H7 (cell line): ENCODE data around the gene IFNA14. TPM values are rescaled to one million over a fixed set of nuclear protein-coding genes. Genes with fewer than 3 reads are reported as not detected.

Source experiments
- DNase-seq: peaks from one replicate; pipeline ENCODE4 v3.0.0; 2012
- H3K27me3 ChIP-seq: 2 replicates; pipeline ENCODE4 v1.6.0; 2011; ENCODE audit warnings: mild to moderate bottlenecking, low read length; ENCODE audit not compliant: control insufficient read depth, insufficient read depth
- H3K36me3 ChIP-seq: replicated peaks from 2 replicates; pipeline ENCODE4 v1.5.1; 2011; ENCODE audit warnings: low read length; ENCODE audit not compliant: control insufficient read depth, insufficient read depth
- H3K4me3 ChIP-seq: 2 replicates; pipeline ENCODE4 v1.5.1; 2011; ENCODE audit warnings: low read depth, mild to moderate bottlenecking, control low read depth, low read length, moderate library complexity; ENCODE audit not compliant: insufficient read depth
- total RNA-seq: library from RNA; depleted of rRNA; stranded (reverse); fragments of >200 nt; shearing (Covaris generic); gene quantifications from 2 replicates; pipeline ENCODE4 v1.2.3, GENCODE V29; 2014; rRNA removed

Gene IFNA14
- total RNA-seq, result not detected in 2 replicates

DNA sequence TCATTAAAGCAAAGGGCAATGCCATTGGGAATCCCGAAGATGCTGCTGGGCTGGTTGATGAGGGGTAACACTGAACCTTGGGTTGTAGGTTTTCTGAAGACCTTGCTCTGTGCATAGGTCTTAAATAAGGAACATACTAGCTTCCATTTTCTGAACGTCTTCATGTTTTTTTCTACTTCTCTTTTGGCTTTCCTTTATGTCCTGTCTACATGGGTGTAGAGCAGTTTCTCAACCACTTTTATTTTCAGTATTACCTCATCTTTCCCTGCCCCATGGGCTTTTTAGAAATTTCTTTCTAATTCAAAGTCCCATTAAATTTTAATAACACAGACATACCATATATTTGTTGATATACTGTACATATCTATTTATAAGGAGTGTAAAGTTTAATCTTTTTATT, at the start of gene IFNA14:
Gene IFNA14, minus strand, starts transcription at position 95 of the 400 bp plus-strand sequence. Its CDS starts 70 bp downstream, at position 25.
- DNase-seq, result no peak
- no peaks in the 10 kb centered on the region for H3K27me3 ChIP-seq
- H3K36me3 ChIP-seq, result no peaks in the 10 kb centered on the region
- no peak within 1 kb of the TSS for H3K4me3 ChIP-seq

DNA sequence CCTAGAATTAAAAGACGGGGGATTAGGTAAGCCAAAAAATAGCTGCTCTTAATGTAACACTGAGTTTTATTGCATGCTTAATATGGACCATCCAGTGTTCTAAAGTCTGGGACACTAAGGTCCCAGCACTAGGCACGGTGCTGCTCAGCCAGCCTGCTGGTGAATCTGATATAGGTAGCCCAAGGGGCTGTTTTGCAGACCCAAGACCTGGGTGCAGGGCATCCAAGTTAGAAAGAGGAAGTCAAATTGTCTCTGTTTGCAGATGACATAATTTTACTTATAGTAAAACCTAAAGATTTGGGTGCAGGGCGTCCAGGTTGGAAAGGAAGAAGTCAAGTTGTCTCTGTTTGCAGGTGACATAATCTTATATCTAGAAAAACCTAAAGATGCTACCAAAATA, 47.5 kb upstream of the IFNA14 start:
- no peak overlapping the region for H3K4me3 ChIP-seq
- H3K36me3 ChIP-seq, result no peaks in the 10 kb centered on the region
- no peaks in the 10 kb centered on the region; the same call in 1 of the 2 replicates for H3K27me3 ChIP-seq
- DNase-seq, result no peak

DNA sequence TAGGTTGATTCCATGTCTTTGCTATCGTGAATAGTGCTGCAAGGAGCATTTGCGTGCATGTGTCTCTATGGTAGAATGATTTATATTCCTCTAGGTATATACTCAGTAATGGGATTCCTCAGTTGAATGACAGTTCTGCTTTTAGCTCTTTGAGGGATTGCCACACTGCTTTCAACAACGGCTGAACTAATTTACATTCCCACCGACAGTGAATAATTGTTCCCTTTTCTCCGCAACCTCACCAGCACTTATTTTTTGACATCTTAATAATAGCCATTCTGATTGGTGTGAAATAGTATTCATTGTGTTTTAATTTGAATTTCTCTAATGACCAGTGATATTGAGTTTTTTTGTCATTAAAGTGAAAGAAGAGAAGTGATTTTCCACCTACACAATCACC, 46.9 kb upstream of the IFNA14 start:
- DNase-seq, result no peak
- Histone ChIP-seq H3K36me3 (no peaks in the 10 kb centered on the region), H3K4me3 (no peak overlapping the region), H3K27me3 (no peaks in the 10 kb centered on the region; the same call in 1 of the 2 replicates)

DNA sequence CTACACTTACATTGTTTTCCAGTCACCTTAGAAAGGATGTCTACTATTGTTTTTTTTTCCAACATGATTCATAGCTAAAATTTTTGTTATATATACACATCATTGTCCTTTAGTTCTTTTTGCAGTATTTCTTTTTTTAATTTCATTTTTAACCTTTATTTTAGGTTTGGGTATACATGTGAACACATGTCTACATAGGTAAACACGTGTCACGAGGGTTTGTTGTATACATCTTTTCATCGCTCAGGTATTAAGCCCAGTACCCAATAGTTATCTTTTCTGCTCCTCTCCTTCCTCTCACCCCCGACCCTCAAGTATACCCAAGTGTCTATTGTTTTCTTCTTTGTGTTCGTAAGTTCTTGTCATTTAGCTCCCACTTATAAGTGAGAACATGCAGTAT, 46.3 kb upstream of the IFNA14 start:
- Histone ChIP-seq H3K4me3 (no peak overlapping the region), H3K36me3 (no peaks in the 10 kb centered on the region), H3K27me3 (no peaks in the 10 kb centered on the region; the same call in 1 of the 2 replicates)
- DNase-seq, result no peak

DNA sequence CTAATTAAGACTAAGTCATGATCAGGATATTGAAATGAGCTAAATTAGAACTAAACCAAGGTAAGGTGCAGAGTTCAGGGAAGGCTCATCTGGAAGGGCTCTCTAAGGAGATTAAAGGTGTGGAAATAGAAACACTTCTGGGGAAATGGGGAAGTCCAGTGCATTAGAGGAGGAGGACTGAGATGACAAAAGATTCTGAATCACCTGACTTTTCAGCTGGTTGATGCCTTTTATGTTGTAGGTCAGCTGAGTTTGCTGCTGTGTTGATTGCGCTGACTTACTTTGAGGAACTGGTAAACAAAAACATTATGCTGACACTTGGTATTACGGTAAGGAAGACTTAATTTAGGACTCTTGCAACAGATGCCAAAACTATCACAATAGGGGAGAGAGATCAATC, 41.5 kb upstream of the IFNA14 start:
- DNase-seq, result no peak
- H3K27me3 ChIP-seq, result no peaks in the 10 kb centered on the region; the same call in 1 of the 2 replicates
- no peak overlapping the region for H3K4me3 ChIP-seq
- no peaks in the 10 kb centered on the region for H3K36me3 ChIP-seq

DNA sequence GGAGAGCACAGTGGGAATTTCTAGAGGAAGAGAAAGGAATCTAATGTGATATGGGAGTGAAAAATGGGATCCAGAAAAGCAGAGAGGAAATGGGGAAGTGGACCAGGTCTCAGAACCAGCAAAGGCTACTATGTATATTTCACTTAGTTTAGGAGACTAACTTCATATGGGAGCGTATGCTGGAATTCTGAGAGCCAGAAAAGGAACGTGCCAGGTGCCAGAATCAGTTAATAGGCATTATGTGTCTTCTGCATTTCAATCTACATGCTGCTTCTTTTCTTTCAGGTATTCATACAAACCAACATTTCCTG, 28.5 kb upstream of the IFNA14 start:
- peaks cover 47% of the 10 kb centered on the region for H3K27me3 ChIP-seq
- DNase-seq, result no peak
- H3K36me3 ChIP-seq, result no peaks in the 10 kb centered on the region
- H3K4me3 ChIP-seq, result no peak overlapping the region

GRCh38 chr9:21267485-21268346, 27.9 kb upstream of the IFNA14 start:
- no peaks in the 10 kb centered on the region for H3K36me3 ChIP-seq
- DNase-seq, result no peak
- peaks cover 50% of the 10 kb centered on the region for H3K27me3 ChIP-seq
- no peak overlapping the region for H3K4me3 ChIP-seq

- peaks cover 51% of the 10 kb centered on the region for H3K27me3 ChIP-seq
- no peaks in the 10 kb centered on the region for H3K36me3 ChIP-seq
- no peak overlapping the region for H3K4me3 ChIP-seq
- DNase-seq, result no peak
Observed at GRCh38 chr9:21266733-21267484, 27.1 kb upstream of the IFNA14 start.

GRCh38 chr9:21265421-21266189, 25.8 kb upstream of the IFNA14 start:
- DNase-seq, result no peak
- Histone ChIP-seq H3K4me3 (no peak overlapping the region), H3K27me3 (peaks cover 52% of the 10 kb centered on the region), H3K36me3 (no peaks in the 10 kb centered on the region)

GRCh38 chr9:21255538-21256212, 15.9 kb upstream of the IFNA14 start:
- Histone ChIP-seq H3K36me3 (no peaks in the 10 kb centered on the region), H3K4me3 (no peak overlapping the region), H3K27me3 (no peaks in the 10 kb centered on the region; the same call in 1 of the 2 replicates)
- no peak for DNase-seq

- no peak overlapping the region for H3K4me3 ChIP-seq
- no peaks in the 10 kb centered on the region; the same call in 1 of the 2 replicates for H3K27me3 ChIP-seq
- peak; percentile 6 for DNase-seq
- H3K36me3 ChIP-seq, result no peaks in the 10 kb centered on the region
Observed at GRCh38 chr9:21252721-21253547, 13.1 kb upstream of the IFNA14 start.

GRCh38 chr9:21251638-21252037, 11.8 kb upstream of the IFNA14 start:
- no peaks in the 10 kb centered on the region for H3K36me3 ChIP-seq
- DNase-seq, result no peak
- no peak overlapping the region for H3K4me3 ChIP-seq
- no peaks in the 10 kb centered on the region; the same call in 1 of the 2 replicates for H3K27me3 ChIP-seq

- no peak overlapping the region for H3K4me3 ChIP-seq
- no peak for DNase-seq
- H3K36me3 ChIP-seq, result no peaks in the 10 kb centered on the region
- no peaks in the 10 kb centered on the region; the same call in 1 of the 2 replicates for H3K27me3 ChIP-seq
Observed at GRCh38 chr9:21251190-21251589, 11.4 kb upstream of the IFNA14 start.
